Measurements from ENCODE around the gene IFIH1. TPM values are rescaled to one million over a fixed set of nuclear protein-coding genes. Genes with fewer than 3 reads are reported as not detected.

IFIH1 gene
- polyA plus RNA-seq, 1 of the 3 experiments (the other 2 are of a cell fraction): 1.0 TPM

GRCh38 chr2:162342321-162342720, 23.8 kb upstream of the IFIH1 start:
- H3K27me3 ChIP-seq (ENCODE audit: insufficient read depth): no peaks in the 10 kb centered on the region
- no peak overlapping the region for H3K9ac ChIP-seq
- ChIA-PET CTCF (interaction anchor here (0.9 kb wide), 1 partner anchor 41 kb away, joined by 3 read pairs; no protein-coding TSS in a partner anchor), POLR2A (no interaction called here)
- TF ChIP-seq CTCF (IDR thresholded peaks at IDR 0.05) (no peak), USF2 (IDR thresholded peaks at IDR 0.05; ENCODE audit: borderline replicate concordance, low read depth, low read length) (no peak), EP300 (IDR thresholded peaks at IDR 0.05; ENCODE audit: borderline replicate concordance in 1 of 2, low read depth in 1 of 2, low read length in 1 of 2) (no peak), GABPA (IDR thresholded peaks at IDR 0.05; ENCODE audit: low read depth) (no peak), MAX (IDR thresholded peaks at IDR 0.05; ENCODE audit: low read depth) (no peak), NRF1 (IDR thresholded peaks at IDR 0.05; ENCODE audit: low read depth, low read length) (no peak), RAD21 (IDR thresholded peaks at IDR 0.05; ENCODE audit: low read length) (no peak), ZBTB33 (IDR thresholded peaks at IDR 0.05; ENCODE audit: borderline replicate concordance, low read depth) (no peak)
- no peaks in the 10 kb centered on the region for H4K20me1 ChIP-seq (ENCODE audit: insufficient read depth)
- H3K27ac ChIP-seq (ENCODE audit: low read depth in 2 of 2, low read length in 1 of 2): no peak overlapping the region
- H3F3A ChIP-seq (replicated peaks; ENCODE audit: insufficient read depth): no peaks in the 10 kb centered on the region
- DNase-seq: no peak
- H3K4me1 ChIP-seq (ENCODE audit: control insufficient read depth in 1 of 2, insufficient read depth in 2 of 2, low read depth in 1 of 2, low read length in 1 of 2): peaks cover 0 to 4% of the 10 kb centered on the region in 2 experiments; a peak in 2 of 4 replicates
- H3K4me2 ChIP-seq: no peak overlapping the region
- no peaks in the 10 kb centered on the region for H3K9me2 ChIP-seq
- no peak overlapping the region for H2AFZ ChIP-seq (ENCODE audit: low read depth)
- no peak overlapping the region for H3K4me3 ChIP-seq (ENCODE audit: low read depth in 2 of 2, low read length in 1 of 2)
- peaks cover 12% of the 10 kb centered on the region for H3K79me2 ChIP-seq (ENCODE audit: insufficient read depth)
- H3K9me3 ChIP-seq: no peaks in the 10 kb centered on the region
- 22% methylated on average over 3 of the region's 3 CpGs for WGBS (ENCODE audit: low lambda C conversion rate)
- H3K36me3 ChIP-seq (replicated peaks in 1 of 2; ENCODE audit: control insufficient read depth in 1 of 2, insufficient read depth in 2 of 2, low read length in 1 of 2): no peaks in the 10 kb centered on the region

- Histone ChIP-seq H3K36me3 (replicated peaks in 1 of 2; ENCODE audit: control insufficient read depth in 1 of 2, insufficient read depth in 2 of 2, low read length in 1 of 2) (no peaks in the 10 kb centered on the region), H3K4me1 (ENCODE audit: control insufficient read depth in 1 of 2, insufficient read depth in 2 of 2, low read depth in 1 of 2, low read length in 1 of 2) (peaks cover 0 to 4% of the 10 kb centered on the region in 2 experiments; a peak in 2 of 4 replicates), H3K4me2 (no peak overlapping the region), H4K20me1 (ENCODE audit: insufficient read depth) (no peaks in the 10 kb centered on the region), H3K9me3 (no peaks in the 10 kb centered on the region), H3K4me3 (ENCODE audit: low read depth in 2 of 2, low read length in 1 of 2) (no peak overlapping the region), H3K79me2 (ENCODE audit: insufficient read depth) (peaks cover 12% of the 10 kb centered on the region), H2AFZ (ENCODE audit: low read depth) (no peak overlapping the region), H3F3A (replicated peaks; ENCODE audit: insufficient read depth) (no peaks in the 10 kb centered on the region), H3K27me3 (ENCODE audit: insufficient read depth) (no peaks in the 10 kb centered on the region), H3K9ac (no peak overlapping the region), H3K27ac (ENCODE audit: low read depth in 2 of 2, low read length in 1 of 2) (no peak overlapping the region), H3K9me2 (no peaks in the 10 kb centered on the region)
- CTCF ChIA-PET: no interaction called here
- no peak for TF ChIP-seq FOXM1 (IDR thresholded peaks at IDR 0.05; ENCODE audit: low read depth)
- TF ChIP-seq RCOR1 (IDR thresholded peaks at IDR 0.05; ENCODE audit: low read length): no peak
- TF ChIP-seq TEAD4 (IDR thresholded peaks at IDR 0.05; ENCODE audit: borderline replicate concordance, insufficient read depth): no peak
- TF ChIP-seq GABPA (IDR thresholded peaks at IDR 0.05; ENCODE audit: low read depth): no peak
- no peak for TF ChIP-seq REST (IDR thresholded peaks at IDR 0.05; ENCODE audit: low read depth, low read length)
- TF ChIP-seq MAX (IDR thresholded peaks at IDR 0.05; ENCODE audit: low read depth): no peak
- TF ChIP-seq SIN3A (IDR thresholded peaks at IDR 0.05; ENCODE audit: borderline replicate concordance, low read depth, low read length): no peak
- no peak for TF ChIP-seq NFIC (IDR thresholded peaks at IDR 0.05; ENCODE audit: borderline replicate concordance)
- POLR2A ChIA-PET: no interaction called here
- DNase-seq: no peak
Observed at GRCh38 chr2:162340822-162341221, 22.3 kb upstream of the IFIH1 start.

All from SK-N-SH (cell line).